IPS DF 19.7 (cell line): ENCODE measurements around the gene IFT122.

ENCODE experiments used
- DNase-seq: peaks from one replicate; pipeline ENCODE4 v3.0.0-alpha.2; 2013; ENCODE audit warnings: low read depth, low spot score

Gene IFT122

DNA sequence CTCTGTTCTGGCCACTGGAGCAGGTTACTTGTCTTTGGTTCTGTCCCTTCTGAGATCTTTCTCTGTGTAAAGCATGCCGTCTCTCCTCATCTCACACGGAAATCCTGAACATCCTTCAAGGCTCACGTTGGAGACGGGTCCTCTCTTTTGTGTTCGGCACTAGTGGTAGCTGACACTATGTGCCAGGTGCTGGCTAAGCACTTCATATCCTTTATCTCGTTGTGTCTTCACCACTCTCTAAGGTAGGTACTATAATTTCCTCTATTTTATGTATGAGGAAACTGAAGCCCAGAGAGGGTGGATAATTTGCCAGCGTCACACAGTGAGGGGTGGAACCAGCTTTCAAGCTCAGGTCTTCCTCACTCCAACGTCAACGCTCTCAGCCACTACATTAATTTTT, 1.2 kb downstream of the IFT122 start:
- no peak for DNase-seq

DNA sequence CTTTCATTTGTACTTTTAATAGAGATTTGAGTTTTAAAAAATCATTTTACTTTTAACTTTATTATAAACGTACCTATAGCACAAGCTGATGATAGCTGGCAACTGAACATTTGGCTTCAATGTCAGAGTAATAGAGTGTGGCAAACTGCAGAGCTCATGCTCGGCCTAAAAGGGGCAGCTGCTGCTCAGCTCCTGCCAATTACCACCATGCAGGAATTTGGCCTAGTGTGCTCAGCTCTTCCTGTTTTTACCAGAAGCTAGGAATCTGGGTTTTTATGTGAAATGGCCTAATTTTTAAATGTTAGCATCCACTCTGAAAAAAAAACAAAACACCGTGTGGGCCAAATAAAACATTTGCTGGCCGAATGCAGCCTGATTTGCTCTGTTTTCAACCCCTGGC, 1.8 kb downstream of the IFT122 start:
- no peak for DNase-seq

DNA sequence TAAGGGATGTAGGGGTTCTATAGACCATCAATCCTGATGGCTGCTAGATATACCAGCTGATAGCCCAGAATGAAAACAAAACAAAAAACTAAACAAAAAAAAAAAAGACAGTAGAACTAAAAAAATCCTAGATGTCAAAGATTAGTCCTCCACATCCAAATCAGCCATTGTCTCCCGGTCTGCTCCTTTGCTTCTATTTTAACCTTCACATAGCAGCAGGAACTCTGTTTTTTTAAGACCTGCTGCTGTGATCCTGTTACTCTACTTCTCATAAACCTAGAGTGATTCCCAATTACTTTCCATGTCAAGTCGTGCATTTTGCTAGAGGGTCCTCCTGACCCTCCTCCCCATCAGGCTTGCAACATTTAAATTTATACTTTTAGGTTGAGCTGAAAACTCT, 2.5 kb downstream of the IFT122 start:
- DNase-seq: no peak

- DNase-seq: no peak
These were observed 2.9 kb downstream of the IFT122 start for GRCh38 chr3:129442947-129443346.

GRCh38 chr3:129445471-129445870, 5.4 kb downstream of the IFT122 start:
- DNase-seq: no peak

GRCh38 chr3:129446926-129447325, 6.9 kb downstream of the IFT122 start:
- DNase-seq: no peak

DNA sequence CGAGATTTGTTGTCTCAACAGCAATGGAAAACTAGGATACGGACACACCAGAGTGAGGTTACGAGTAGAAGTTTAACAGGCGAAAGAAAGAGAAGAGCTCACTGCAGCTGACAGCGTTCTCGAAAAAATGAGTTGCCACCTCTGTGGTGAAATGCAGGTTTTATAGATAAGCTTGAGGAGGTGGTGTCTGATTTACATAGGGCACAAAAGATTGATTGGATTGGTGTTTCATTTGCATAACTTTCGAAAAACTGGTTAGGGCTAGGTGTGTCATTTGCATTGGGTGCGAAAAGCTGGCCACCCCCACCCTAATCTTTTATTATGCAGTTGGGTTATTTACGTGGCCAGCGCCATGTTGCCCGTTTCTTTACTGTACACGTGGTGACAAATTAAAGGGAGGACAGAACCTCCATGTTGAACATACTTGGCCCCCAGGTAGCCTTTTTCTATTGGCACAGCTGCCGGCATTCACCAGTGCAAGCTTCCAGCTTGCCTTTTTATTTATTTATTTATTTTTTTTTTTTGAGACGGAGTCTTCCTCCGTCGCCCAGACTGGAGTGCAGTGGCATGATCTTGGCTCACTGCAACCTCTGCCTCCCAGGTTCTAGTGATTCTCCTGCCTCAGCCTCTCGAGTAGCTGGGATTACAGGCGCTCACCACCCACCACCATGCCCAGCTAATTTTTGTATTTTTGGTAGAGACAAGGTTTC, 8.3 kb downstream of the IFT122 start:
- no peak for DNase-seq

- no peak for DNase-seq
These were observed 9.5 kb downstream of the IFT122 start for GRCh38 chr3:129449279-129450115.

DNA sequence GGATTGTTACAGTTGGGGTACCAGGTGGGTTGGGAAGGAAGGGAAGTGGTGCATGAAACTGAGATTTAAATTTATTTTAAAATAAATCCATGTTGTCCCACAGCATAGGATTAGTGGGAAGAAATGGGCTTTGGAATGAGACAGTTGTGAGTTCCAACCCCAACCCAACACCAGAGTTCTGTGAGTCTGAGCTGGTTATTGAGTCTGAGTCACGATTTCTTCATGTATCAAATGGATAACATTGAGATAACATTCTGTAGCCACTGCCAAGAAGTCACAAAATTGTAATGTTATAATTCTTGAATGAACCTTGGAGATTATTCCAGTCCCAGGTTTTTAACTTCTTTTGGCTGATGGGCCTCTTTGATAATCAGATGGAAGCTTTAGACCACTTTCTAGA, 13.7 kb downstream of the IFT122 start:
- no peak for DNase-seq

DNA sequence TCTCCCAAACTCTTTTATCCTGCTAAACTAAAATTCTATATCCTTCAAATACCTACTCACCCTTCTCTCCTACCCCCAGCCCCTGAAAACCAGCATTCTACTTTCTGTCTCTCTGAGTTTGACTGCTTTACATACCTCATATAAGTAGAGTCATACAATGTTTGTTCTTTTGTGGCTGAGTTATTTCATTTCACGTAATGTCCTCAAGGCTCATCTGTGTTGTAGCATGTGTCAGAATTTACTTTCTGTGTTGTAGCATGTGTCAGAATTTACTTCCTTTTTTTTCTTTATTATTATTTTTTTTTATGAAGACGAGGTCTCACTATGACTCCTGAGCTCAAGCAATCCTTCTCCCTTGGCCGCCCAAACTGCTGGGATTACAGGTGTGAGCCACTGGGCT, 20.1 kb downstream of the IFT122 start:
- no peak for DNase-seq

DNA sequence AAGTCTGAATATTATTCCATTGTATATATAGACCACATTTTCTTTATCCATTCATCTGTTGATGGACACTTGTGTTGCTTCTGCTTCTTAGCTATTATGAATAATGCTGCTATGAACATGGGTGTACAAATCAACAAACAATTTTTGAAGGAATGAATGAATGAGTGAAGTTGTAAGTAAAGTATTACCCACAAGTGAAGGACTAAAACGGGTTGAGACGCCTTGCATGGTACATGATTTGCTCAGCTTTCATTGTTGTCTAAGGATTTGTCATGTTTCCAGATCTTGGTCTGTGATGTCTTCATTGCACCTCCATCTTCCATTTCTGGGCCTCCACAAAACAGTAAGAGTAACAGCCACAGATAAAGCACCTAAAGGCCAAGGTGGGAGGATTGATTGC, 20.5 kb downstream of the IFT122 start:
- no peak for DNase-seq

- no peak for DNase-seq
These were observed 21.0 kb downstream of the IFT122 start for GRCh38 chr3:129461022-129461421.

GRCh38 chr3:129461461-129462146, 21.6 kb downstream of the IFT122 start:
- no peak for DNase-seq

DNA sequence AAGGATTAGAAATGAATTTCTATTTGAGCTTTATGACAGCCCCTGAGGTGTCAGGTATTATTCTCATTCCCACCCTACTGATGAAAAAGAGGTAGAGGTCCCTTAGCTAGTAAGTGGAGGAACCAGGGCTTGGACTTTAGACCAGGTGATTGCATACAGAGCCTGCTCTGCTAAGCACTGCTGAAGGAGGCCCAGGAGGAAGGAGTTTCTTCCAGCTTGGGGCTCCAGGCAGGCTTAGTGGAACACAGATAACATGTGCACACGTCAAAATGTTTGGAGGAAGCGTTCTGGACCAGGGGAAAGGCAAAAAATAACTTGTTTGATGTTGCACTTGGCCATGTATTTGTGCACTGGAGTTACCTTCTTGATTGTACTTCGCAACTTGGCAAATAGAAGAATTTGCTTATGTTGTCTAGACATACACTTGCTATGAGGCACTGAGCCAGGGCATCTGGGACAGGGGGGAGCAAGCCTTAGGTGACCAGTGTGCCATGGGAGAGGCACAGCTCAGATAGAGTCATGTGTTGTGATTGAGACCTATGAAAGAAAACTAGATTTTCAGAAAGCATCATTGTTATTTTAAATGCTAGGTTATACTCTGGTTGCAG, 22.4 kb downstream of the IFT122 start:
- DNase-seq: no peak

- no peak for DNase-seq
These were observed 23.1 kb downstream of the IFT122 start for GRCh38 chr3:129463094-129463493.

DNA sequence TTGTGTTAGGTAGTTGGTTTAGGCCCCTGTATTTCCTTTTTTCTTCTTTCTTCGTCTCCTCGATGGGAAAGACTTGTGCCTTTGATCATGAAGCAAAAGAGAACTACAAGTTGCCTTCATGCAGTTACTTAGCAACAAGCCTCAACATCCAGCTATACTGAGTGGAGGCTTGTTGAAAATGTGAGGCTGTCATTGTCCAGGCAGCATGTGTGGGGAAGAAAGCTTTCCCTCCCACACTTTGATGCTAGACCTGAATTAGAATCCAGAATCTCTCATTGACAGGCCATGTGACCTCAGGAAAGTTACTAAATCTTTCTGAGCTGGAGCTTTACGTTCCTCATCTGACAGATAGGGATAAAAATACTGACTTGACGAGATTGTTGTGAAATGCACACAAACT, 23.7 kb downstream of the IFT122 start:
- DNase-seq: no peak

- DNase-seq: no peak
These were observed 27.9 kb downstream of the IFT122 start for GRCh38 chr3:129467932-129468331.

- no peak for DNase-seq
These were observed 29.0 kb downstream of the IFT122 start for GRCh38 chr3:129469026-129469425.

GRCh38 chr3:129470861-129471260, 30.8 kb downstream of the IFT122 start:
- no peak for DNase-seq

- no peak for DNase-seq
These were observed 33.2 kb downstream of the IFT122 start for GRCh38 chr3:129473067-129473768.

GRCh38 chr3:129473769-129474152, 33.7 kb downstream of the IFT122 start:
- DNase-seq: no peak
